PFSK-1 (cell line): ENCODE results near the gene EFCAB10.

Experiments
- SIN3A ChIP-seq: IDR thresholded peaks from 2 replicates; pipeline ENCODE4 v1.6.1; 2012; ENCODE audit warnings: mild to moderate bottlenecking, low read length, moderate library complexity, borderline replicate concordance; ENCODE audit not compliant: insufficient read depth
- TAF1 ChIP-seq: IDR thresholded peaks from 2 replicates; pipeline ENCODE4 v1.6.1; 2012; ENCODE audit warnings: low read length, control low read depth, borderline replicate concordance; ENCODE audit not compliant: insufficient read depth
- TF ChIP-seq, protein P1 (sequence below), 2 experiments: IDR thresholded peaks; 2 replicates each; pipeline versions ENCODE4 v1.6.1 to v1.8.0; 2011 to 2012; ENCODE audit warnings: low read depth in 2 of 2, low read length in 2 of 2, control low read depth in 1 of 2, inconsistent platforms in 1 of 2, mild to moderate bottlenecking in 1 of 2, moderate library complexity in 1 of 2; ENCODE audit not compliant: insufficient read depth in 1 of 2

GRCh38 chr7:105530546-105530945 is 50.7 kb downstream of the EFCAB10 start:
- TF ChIP-seq TAF1 (no peak), SIN3A (no peak)
- TF ChIP-seq, protein P1, sequence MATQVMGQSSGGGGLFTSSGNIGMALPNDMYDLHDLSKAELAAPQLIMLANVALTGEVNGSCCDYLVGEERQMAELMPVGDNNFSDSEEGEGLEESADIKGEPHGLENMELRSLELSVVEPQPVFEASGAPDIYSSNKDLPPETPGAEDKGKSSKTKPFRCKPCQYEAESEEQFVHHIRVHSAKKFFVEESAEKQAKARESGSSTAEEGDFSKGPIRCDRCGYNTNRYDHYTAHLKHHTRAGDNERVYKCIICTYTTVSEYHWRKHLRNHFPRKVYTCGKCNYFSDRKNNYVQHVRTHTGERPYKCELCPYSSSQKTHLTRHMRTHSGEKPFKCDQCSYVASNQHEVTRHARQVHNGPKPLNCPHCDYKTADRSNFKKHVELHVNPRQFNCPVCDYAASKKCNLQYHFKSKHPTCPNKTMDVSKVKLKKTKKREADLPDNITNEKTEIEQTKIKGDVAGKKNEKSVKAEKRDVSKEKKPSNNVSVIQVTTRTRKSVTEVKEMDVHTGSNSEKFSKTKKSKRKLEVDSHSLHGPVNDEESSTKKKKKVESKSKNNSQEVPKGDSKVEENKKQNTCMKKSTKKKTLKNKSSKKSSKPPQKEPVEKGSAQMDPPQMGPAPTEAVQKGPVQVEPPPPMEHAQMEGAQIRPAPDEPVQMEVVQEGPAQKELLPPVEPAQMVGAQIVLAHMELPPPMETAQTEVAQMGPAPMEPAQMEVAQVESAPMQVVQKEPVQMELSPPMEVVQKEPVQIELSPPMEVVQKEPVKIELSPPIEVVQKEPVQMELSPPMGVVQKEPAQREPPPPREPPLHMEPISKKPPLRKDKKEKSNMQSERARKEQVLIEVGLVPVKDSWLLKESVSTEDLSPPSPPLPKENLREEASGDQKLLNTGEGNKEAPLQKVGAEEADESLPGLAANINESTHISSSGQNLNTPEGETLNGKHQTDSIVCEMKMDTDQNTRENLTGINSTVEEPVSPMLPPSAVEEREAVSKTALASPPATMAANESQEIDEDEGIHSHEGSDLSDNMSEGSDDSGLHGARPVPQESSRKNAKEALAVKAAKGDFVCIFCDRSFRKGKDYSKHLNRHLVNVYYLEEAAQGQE (IDR thresholded peaks at IDR 0.05; ENCODE audit: insufficient read depth in 1 of 2, low read depth in 2 of 2, low read length in 2 of 2), result no peak
